ENCODE measurements around the gene CORO1C.

Gene CORO1C

DNA sequence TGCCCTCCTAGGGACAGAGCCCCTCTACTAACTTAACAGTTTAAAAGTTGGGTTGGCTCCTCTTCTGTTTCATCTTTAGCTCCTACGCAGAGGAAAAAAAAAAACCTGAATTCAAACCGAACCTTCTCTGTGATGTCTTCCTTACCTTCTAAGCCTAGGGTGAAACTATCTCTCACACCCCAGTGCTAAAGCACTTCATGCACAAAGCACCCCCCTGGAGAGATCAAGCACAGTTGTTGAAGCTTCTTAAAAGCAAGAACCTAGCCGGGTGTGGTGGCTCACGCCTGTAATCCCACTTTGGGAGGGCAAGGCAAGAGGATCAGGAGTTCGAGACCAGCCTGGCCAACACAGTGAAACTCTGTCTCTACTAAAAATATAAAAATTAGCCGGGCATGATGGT lies 37.6 kb downstream of the CORO1C start:
- CTCF ChIA-PET, result interaction anchor here (0.6 kb wide), 1 partner anchor 170 kb away, joined by 4 read pairs; no protein-coding TSS in a partner anchor
- POLR2A ChIA-PET (ENCODE audit: low non-redundant PET), result no interaction called here
- peak overlapping the region; percentile 67 for H3K27ac ChIP-seq
- DNase-seq (ENCODE audit: low spot score), result no peak
- TF ChIP-seq, protein P1, sequence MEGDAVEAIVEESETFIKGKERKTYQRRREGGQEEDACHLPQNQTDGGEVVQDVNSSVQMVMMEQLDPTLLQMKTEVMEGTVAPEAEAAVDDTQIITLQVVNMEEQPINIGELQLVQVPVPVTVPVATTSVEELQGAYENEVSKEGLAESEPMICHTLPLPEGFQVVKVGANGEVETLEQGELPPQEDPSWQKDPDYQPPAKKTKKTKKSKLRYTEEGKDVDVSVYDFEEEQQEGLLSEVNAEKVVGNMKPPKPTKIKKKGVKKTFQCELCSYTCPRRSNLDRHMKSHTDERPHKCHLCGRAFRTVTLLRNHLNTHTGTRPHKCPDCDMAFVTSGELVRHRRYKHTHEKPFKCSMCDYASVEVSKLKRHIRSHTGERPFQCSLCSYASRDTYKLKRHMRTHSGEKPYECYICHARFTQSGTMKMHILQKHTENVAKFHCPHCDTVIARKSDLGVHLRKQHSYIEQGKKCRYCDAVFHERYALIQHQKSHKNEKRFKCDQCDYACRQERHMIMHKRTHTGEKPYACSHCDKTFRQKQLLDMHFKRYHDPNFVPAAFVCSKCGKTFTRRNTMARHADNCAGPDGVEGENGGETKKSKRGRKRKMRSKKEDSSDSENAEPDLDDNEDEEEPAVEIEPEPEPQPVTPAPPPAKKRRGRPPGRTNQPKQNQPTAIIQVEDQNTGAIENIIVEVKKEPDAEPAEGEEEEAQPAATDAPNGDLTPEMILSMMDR (conservative IDR thresholded peaks at IDR 0.05; ENCODE audit: low read depth), result no peak

DNA sequence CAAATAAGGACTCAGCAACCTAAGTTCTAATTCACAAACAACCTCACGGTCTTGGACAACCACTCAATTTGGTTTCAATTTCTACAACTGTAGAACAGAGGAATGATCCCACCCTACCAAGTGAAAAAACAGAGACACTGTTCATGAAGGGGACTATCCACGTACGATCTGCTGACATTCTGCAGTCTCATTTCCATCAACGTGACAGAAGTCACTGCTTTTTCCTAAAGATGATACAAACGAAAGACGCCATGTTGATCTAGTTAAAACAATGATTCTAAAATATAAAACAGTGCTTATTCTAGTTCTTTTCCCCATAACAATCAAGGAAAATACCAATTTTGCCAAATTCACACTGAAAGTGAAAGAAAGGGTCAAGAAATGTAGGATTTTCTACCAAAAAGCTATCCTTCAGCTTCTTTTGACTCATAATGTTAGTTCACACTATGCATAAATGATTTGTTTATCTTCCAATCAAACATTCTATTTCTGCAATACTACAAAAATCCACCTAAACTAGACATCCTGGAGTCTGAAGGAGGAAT lies 38.1 kb downstream of the CORO1C start:
- CTCF ChIA-PET, result interaction anchor here (0.6 kb wide), 1 partner anchor 171 kb away, joined by 4 read pairs; no protein-coding TSS in a partner anchor
- TF ChIP-seq, protein P1 (conservative IDR thresholded peaks at IDR 0.05; ENCODE audit: low read depth), result no peak
- POLR2A ChIA-PET (ENCODE audit: low non-redundant PET), result no interaction called here
- peak overlapping the region; percentile 97 for H3K27ac ChIP-seq
- no peak for DNase-seq (ENCODE audit: low spot score)

DNA sequence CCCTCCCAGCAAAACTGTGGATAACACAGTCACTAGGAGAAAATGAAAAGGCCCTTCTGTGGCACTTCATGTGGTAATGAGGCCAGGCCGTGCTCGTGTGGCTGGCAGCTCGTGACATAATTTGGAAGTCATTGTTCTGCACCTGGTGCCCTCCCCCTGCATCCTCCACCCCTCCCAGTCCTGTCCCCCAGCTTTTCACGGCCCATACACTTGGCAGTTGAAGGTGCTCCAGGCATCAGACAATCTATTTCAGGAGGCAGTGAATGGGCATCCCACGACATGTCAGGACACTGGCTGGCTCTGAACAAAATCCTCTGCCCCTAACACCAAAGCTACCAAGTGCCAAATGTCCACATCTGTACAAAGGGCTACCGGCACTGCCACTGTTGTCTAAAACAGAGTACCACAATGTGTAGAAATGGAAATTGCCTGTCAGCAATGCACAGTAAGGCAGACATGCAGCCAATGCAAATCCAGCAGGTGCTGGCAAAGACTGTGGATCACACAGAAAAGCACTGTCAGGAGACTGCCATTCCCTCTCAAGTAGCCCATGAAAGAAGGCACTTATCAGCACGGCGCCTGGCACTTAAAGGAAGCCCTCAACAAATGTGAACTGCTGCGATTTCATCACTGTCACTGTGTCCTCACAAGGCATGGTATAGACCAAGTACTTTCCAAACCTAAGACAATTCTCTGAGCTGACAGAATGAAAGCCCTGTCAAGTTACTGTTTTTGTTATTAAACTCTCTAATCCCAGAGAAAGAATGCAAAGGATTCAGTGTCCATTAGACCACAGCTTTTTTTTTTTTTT lies 39.1 kb downstream of the CORO1C start:
- no peak for DNase-seq (ENCODE audit: low spot score)
- peak overlapping the region; percentile 97 for H3K27ac ChIP-seq
- ChIA-PET CTCF (interaction anchor here (0.6 to 2.8 kb wide), 4 partner anchors 22 to 128 kb away, joined by 4 to 18 read pairs (median 6); no protein-coding TSS in a partner anchor), POLR2A (ENCODE audit: low non-redundant PET) (interaction anchor here (0.5 kb wide), 1 partner anchor 343 kb away, joined by 3 read pairs; no protein-coding TSS in a partner anchor)
- TF ChIP-seq, protein P1 (conservative IDR thresholded peaks at IDR 0.05; ENCODE audit: low read depth), result no peak

DNA sequence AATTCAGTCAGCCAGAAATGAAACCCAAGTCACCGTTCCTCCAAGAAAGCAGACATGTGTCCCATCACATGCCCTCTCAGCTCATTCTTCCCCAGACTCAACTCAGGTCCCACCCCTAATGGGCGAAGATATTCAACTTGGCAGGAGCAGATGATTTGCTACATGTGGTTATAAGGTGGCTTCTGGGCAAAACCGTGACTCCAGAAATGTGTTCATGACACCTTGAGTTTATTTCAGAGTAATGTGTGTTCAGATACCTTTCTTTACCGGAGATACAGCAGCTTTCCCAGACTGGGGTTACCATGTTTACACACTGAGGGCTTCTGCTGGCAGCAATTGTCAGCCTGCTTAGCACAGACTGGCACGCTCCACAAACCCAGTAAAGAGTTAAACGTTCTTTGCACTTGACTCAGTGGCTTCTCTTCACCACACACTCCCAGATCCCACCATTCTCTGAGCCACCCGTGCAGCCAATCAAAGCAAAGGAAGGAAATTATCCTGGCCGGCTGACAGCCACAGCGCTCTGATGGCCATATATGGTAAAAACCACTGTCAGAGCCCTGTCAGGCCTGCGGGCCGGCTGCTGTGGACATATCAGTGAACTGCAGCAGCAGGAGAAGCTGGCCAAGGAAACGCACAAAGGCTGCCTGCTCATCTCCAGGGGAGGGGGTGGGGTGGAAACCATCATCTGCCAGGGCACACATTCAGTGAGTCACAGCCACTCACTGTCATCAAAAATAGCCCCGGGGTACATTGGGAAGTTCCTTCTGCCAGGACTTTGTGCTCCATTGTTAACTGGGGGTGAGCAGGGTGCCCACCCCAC lies 39.9 kb downstream of the CORO1C start:
- ChIA-PET CTCF (interaction anchor here (0.6 to 2.8 kb wide), 3 partner anchors 20 to 112 kb away, joined by 6 to 18 read pairs (median 6); no protein-coding TSS in a partner anchor), POLR2A (ENCODE audit: low non-redundant PET) (interaction anchor here (0.5 to 0.6 kb wide), 3 partner anchors 29 to 1590 kb away, joined by 3 read pairs; no protein-coding TSS in a partner anchor)
- DNase-seq (ENCODE audit: low spot score), result peak; percentile 92
- peak overlapping the region; percentile 97 for H3K27ac ChIP-seq
- TF ChIP-seq, protein P1 (conservative IDR thresholded peaks at IDR 0.05; ENCODE audit: low read depth), result no peak; the same call in 1 of the 2 replicates

DNA sequence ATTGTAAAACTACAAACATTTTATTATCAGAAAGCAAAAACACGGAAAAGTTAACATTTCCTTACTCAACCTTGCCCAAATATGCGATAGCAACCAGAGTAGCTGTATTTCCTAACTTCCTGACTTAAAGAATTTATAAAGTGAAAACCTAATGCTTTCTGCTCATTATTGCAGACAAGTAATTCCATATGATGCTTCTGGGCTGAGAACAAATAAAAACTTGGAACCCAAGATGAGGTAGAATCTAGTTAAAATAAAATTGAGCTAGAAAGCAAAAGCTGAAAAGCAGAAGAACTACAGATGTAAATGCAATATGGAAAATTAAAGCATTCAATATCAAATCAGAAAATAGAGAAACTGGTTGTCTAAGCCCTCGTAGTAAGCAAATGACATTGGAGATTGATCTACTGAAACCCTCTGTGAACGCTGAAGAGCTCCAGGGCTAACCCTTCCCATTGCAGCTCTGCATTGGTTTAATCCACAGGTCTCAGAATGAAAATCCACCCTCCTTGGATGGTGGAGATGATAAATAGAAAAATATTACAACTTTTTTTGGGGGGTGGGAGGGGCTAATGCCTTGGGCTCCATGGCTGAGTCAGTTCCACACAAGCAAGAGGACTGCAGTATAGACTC lies 40.7 kb downstream of the CORO1C start:
- H3K27ac ChIP-seq, result peak overlapping the region; percentile 97
- POLR2A ChIA-PET (ENCODE audit: low non-redundant PET), result interaction anchor here (0.5 to 0.7 kb wide), 2 partner anchors 124 to 1589 kb away, joined by 3 to 4 read pairs; no protein-coding TSS in a partner anchor
- CTCF ChIA-PET, result interaction anchor here (0.6 to 2.8 kb wide), 5 partner anchors 20 to 113 kb away, joined by 3 to 18 read pairs (median 6); no protein-coding TSS in a partner anchor
- TF ChIP-seq, protein P1 (conservative IDR thresholded peaks at IDR 0.05; ENCODE audit: low read depth), result no peak
- no peak for DNase-seq (ENCODE audit: low spot score)
